ENCODE data around the gene ITIH5.

ITIH5 gene

GRCh38 chr10:7647062-7647664 lies 19.6 kb downstream of the ITIH5 start:
- TF ChIP-seq CTCF (IDR thresholded peaks at IDR 0.05; ENCODE audit: insufficient read depth, low read depth, low read length, missing control alignments): no peak
- DNase-seq (ENCODE audit: low read depth): no peak
- H3K4me3 ChIP-seq (ENCODE audit: low read length): no peak overlapping the region

- TF ChIP-seq CTCF (IDR thresholded peaks at IDR 0.05; ENCODE audit: insufficient read depth, low read depth, low read length, missing control alignments): no peak
- no peak for DNase-seq (ENCODE audit: low read depth)
- no peak overlapping the region for H3K4me3 ChIP-seq (ENCODE audit: low read length)
These were observed 24.2 kb downstream of the ITIH5 start for GRCh38 chr10:7642491-7643011.

GRCh38 chr10:7635408-7636125 lies 31.2 kb downstream of the ITIH5 start:
- no peak for DNase-seq (ENCODE audit: low read depth)
- no peak overlapping the region for H3K4me3 ChIP-seq (ENCODE audit: low read length)
- TF ChIP-seq CTCF (IDR thresholded peaks at IDR 0.05; ENCODE audit: insufficient read depth, low read depth, low read length, missing control alignments): no peak

- DNase-seq (ENCODE audit: low read depth): no peak
- no peak overlapping the region for H3K4me3 ChIP-seq (ENCODE audit: low read length)
- TF ChIP-seq CTCF (IDR thresholded peaks at IDR 0.05; ENCODE audit: insufficient read depth, low read depth, low read length, missing control alignments): no peak
These were observed 32.4 kb downstream of the ITIH5 start for GRCh38 chr10:7634142-7634894.

- no peak overlapping the region for H3K4me3 ChIP-seq (ENCODE audit: low read length)
- no peak for DNase-seq (ENCODE audit: low read depth)
- TF ChIP-seq CTCF (IDR thresholded peaks at IDR 0.05; ENCODE audit: insufficient read depth, low read depth, low read length, missing control alignments): no peak
These were observed 40.5 kb downstream of the ITIH5 start for GRCh38 chr10:7626283-7626682.

GRCh38 chr10:7625836-7626235 lies 40.9 kb downstream of the ITIH5 start:
- no peak for DNase-seq (ENCODE audit: low read depth)
- H3K4me3 ChIP-seq (ENCODE audit: low read length): no peak overlapping the region
- TF ChIP-seq CTCF (IDR thresholded peaks at IDR 0.05; ENCODE audit: insufficient read depth, low read depth, low read length, missing control alignments): no peak

Measured in epithelial cell of esophagus (primary cell).